Measurements from ENCODE around the gene AK5.

Gene AK5

GRCh38 chr1:77287535-77287934 is 5.7 kb downstream of the AK5 start:
- no peak for DNase-seq (ENCODE audit: low read depth in 2 of 2, low spot score in 1 of 2)

DNA sequence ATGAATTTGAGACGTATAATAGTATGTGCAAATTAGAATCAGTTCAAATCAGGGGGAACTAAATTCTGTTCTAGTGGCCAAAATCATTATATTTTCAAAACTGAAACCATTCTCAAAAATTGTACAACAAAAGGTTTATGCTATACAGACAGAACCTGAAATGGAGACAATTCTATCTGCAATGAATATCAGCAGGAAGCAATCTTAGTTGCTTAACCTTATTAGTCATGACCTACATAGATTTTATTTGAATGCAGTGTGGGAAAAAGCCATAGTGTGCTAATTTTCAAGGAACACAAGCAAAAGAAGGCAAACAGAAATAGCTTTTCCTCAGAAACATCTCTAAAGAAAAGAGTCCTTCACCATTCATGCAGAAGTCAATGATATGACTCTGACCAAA is 6.5 kb downstream of the AK5 start:
- no peak for DNase-seq (ENCODE audit: low read depth in 2 of 2, low spot score in 1 of 2)

GRCh38 chr1:77290576-77290975 is 8.8 kb downstream of the AK5 start:
- DNase-seq (ENCODE audit: low read depth in 2 of 2, low spot score in 1 of 2) = no peak

DNA sequence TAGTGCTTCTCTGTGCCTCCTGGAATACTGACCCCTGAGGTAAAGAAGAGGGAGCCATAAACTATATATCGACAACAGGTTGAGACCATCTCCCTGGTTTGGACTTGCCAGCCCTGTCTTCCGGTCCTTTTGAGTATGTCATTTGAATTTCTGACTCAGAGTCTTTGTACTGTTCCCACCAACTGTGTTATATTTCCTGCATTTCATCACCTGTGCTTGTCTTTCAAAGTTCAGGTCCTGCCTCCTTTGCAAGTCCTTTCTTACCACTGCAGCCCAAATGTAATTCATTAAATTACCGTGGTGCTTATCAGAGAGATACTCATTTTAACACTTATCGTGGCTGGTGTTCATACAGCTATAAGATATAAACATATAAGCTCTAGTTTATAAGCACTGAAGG is 10.7 kb downstream of the AK5 start:
- DNase-seq (ENCODE audit: low read depth in 2 of 2, low spot score in 1 of 2) = no peak

DNA sequence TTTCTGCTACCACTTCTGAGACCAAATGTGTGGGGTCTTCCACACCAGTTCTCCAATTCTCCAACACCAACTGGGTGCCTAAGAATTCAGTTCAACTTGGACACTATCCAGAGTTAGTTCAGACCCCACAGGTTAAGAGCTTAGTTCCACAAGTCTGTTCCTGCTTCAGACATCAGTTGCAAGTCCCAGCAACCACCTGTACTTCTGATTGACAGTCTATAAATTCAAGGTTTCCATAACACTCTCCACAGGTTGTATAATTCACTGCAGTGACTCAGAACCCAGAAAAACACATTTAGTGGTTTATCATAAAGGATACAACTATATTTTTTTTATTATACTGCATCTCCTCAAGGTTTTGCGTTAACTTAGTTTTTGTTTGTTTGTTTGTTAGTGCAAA is 18.7 kb downstream of the AK5 start:
- no peak for DNase-seq (ENCODE audit: low read depth in 2 of 2, low spot score in 1 of 2)

- DNase-seq (ENCODE audit: low read depth in 2 of 2, low spot score in 1 of 2) = no peak
Observed at GRCh38 chr1:77303387-77303786, 21.6 kb downstream of the AK5 start.

GRCh38 chr1:77308889-77309621 is 27.2 kb downstream of the AK5 start:
- no peak for DNase-seq (ENCODE audit: low read depth in 2 of 2, low spot score in 1 of 2)

DNA sequence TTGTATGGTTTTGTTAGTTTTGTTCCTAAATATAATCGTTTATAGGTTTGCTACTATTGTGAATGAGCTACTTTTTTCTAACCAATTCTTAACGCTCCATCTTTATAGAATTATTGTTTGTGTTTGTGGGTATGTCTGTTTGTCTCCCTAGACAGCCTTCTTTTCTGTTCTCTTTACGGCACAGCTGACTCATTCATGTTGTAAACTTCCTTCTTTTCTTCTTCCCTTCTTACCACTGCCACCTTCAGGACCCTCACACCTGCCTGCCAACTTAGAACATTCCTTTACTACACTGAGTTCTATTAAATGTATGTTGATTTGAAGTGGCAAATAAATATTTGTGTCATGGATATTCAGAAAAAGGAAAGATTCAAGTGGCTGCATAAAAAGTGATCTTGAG is 29.1 kb downstream of the AK5 start:
- no peak for DNase-seq (ENCODE audit: low read depth in 2 of 2, low spot score in 1 of 2)

DNA sequence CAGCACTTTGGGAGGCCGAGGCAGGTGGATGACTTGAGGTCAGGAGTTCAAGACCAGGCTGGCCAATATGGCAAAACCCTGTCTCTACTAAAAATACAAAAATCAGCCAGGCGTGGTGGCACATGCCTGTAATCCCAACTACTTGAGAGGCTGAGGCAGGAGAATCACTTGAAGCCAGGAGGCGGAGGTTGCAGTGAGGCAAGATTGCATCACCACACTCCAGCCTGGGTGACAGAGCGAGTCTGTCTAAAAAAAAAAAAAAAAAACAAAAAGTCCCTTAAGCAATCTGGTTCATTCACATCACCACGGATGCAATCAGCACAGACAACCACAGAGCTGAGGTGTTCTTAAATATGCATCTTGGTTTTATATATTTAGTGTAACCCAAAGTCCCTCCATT is 30.5 kb downstream of the AK5 start:
- DNase-seq (ENCODE audit: low read depth in 2 of 2, low spot score in 1 of 2) = peak in 1 of 2 donors; percentile 5

DNA sequence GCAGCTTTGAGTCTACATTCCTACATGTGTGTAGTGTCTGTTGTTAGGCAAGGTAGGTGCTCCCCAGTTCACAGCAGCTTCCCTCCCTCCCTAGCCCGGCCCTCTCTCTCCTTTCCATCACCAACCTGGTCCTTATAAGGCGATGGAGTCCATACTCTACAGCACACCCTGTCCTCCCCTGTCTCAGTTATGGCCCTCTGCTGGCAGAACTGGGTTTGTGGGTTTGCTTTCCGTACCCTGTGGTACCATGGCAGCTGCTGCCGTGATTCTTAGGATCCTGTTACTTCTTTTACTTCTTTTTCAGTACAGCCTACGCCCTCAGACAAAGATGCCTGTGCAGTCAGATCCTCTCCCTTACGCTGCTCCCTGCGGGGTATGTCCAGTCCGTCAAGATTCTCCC is 31.7 kb downstream of the AK5 start:
- no peak for DNase-seq (ENCODE audit: low read depth in 2 of 2, low spot score in 1 of 2)

GRCh38 chr1:77316006-77316405 is 34.2 kb downstream of the AK5 start:
- no peak for DNase-seq (ENCODE audit: low read depth in 2 of 2, low spot score in 1 of 2)

DNA sequence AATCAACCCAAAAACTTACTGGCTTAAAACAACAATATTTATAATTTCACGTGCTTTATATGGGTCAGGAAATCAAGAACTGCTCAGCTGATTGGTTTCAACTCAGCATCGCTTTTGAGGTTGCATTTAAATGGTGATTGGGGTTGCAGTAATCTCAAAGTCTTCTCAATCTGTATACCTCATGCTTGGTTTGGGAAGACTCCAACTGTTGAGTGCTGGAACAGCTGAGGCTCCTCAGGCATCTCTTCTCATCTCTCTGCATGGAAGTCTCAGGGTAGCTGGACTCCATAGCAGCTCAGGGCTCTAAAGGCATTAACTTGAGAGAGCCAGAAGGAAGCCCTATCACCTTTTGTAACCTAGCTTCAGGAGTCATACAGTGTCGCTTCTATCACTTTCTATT is 35.1 kb downstream of the AK5 start:
- no peak for DNase-seq (ENCODE audit: low read depth in 2 of 2, low spot score in 1 of 2)

- no peak for DNase-seq (ENCODE audit: low read depth in 2 of 2, low spot score in 1 of 2)
Observed at GRCh38 chr1:77319036-77319705, 37.4 kb downstream of the AK5 start.

- no peak for DNase-seq (ENCODE audit: low read depth in 2 of 2, low spot score in 1 of 2)
Observed at GRCh38 chr1:77322061-77322900, 40.5 kb downstream of the AK5 start.

- no peak for DNase-seq (ENCODE audit: low read depth in 2 of 2, low spot score in 1 of 2)
Observed at GRCh38 chr1:77333501-77333900, 51.7 kb downstream of the AK5 start.

DNA sequence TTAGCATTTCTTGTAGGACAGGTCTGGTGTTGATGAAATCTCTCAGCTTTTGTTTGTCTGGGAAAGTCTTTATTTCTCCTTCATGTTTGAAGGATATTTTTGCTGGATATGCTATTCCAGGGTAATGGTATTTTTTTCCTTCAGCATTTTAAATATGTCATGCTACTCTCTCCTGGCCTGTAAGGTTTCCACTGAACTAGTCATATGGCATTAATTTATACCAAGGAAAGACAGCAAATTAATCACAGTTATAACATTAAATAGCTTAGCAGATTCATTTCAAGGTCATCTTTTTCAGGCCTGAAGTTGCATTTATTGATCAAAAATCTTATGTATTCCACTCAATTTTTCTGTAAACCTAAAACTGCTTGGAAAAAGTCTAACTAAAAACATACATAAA is 54.9 kb downstream of the AK5 start:
- no peak for DNase-seq (ENCODE audit: low read depth in 2 of 2, low spot score in 1 of 2)

GRCh38 chr1:77339326-77339725 is 57.5 kb downstream of the AK5 start:
- no peak for DNase-seq (ENCODE audit: low read depth in 2 of 2, low spot score in 1 of 2)

DNA sequence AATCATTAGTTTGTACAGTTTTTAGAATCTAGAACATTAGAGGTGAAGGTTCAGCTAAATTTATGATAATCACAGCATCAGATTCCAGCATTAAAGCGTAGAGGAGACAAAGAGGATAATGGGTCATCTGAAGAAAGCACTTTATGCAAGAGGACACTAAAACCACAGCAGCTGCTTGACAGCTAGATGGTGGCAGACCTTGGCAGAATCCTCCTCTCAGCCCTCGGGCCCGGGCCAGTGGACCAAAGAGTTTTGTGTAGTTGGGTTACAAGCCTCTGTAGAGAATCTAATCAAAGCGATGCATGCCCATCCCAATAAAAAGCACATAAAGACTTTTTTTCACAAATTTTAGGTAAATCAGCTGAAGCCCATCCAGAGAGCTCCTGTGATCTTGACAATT is 59.4 kb downstream of the AK5 start:
- no peak for DNase-seq (ENCODE audit: low read depth in 2 of 2, low spot score in 1 of 2)

DNA sequence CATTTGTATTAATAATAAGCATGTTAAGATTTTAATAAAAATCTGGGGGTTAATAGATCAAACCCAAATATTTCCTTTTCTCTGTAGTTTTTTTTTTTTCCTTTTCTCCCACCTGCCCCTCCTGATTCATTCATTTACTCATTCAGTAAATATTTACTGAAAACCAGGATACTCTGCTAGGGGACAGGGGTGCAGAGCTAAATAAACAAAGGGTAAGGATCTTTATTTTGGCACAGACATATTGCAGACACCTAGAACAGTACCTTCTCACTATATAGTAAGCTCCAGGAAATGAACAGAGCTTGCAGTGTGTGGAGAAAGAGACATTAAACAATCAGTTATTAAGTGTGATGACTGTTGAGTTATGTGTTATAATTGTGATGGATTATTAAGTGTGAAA is 60.9 kb downstream of the AK5 start:
- no peak for DNase-seq (ENCODE audit: low read depth in 2 of 2, low spot score in 1 of 2)

GRCh38 chr1:77347646-77348045 is 65.8 kb downstream of the AK5 start:
- no peak for DNase-seq (ENCODE audit: low read depth in 2 of 2, low spot score in 1 of 2)

DNA sequence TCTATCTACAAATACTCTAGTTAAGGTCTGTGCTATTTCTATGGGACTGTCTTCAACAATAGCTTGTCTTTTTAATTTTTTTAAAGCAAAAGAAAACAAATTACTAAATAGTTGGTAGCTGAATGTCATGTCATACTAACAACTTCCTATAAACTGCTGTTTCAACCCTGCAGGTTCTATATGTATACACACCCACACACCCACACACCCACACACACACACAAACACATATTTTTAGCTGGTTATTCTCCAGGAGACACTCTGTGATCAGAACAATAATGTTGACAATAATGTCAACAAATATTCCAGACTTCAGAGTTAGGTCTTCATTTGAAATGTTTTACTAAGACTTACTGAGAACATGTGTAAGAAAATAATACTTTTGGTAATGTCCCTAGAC is 66.7 kb downstream of the AK5 start:
- DNase-seq (ENCODE audit: low read depth in 2 of 2, low spot score in 1 of 2) = no peak

DNA sequence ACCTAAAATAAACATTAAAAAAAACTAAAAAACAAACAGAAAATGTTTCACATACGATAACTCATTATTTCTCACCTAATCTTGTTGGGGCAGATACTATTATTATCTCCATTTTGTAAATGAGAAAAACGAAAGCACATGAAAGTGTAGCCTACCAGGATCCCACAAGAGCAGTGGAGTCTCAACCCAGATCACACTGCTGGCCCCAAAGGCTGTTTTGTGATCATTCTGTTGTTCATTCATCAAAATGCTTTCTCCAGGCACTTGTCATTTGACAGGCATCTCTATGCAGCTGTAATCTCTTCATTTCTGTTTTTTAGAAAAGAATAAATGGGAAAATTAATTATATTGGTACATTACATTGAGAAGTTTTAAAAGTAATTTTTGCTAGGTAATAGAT is 67.5 kb downstream of the AK5 start:
- DNase-seq (ENCODE audit: low read depth in 2 of 2, low spot score in 1 of 2) = no peak
